Panc1 (cell line): Measurements from ENCODE around the gene ADNP. TPM values are rescaled to one million over a fixed set of nuclear protein-coding genes. Genes with fewer than 3 reads are reported as not detected.

Source experiments
- ATAC-seq: fragments of 200-7000 bp; cut with Tn5 transposase; 2 replicates; pipeline ENCODE4 v1.9.1; 2020; ENCODE audit warnings: mild to moderate bottlenecking, moderate library complexity
- BruUV-seq: library from RNA; stranded (reverse); fragments of 400-500 nt; replicated peaks from 2 replicates; lab custom pipeline; 2021; lab: Mats Ljungman, UMichigan
- CTCF ChIA-PET: fragments of 300-600 bp; sonication (Branson Sonifier 250); formaldehyde crosslinking; loops from one replicate; lab custom pipeline; 2022; ENCODE audit warnings: antibody characterized with exemption; lab: Charles Lee
- POLR2A ChIA-PET: fragments of 300-600 bp; sonication (Branson Sonifier 250); formaldehyde crosslinking; loops from one replicate; lab custom pipeline; 2022; ENCODE audit warnings: antibody characterized with exemption; lab: Charles Lee
- DNase-seq: peaks from one replicate; pipeline ENCODE4 v3.0.0-alpha.2; 2010; ENCODE audit warnings: low read depth, low spot score
- H3K27ac ChIP-seq: 2 replicates; pipeline ENCODE4 v1.5.1; 2011; ENCODE audit warnings: mild to moderate bottlenecking, low read length, inconsistent platforms
- H3K27me3 ChIP-seq: fragments of 200-500 bp; sonication (Bioruptor generic); 2 replicates; pipeline ENCODE4 v1.6.0; 2014; ENCODE audit warnings: low read length, inconsistent platforms; ENCODE audit not compliant: control insufficient read depth, insufficient read depth
- H3K36me3 ChIP-seq: fragments of 200-500 bp; sonication (Bioruptor generic); 2 replicates; pipeline ENCODE4 v1.5.1; 2014; ENCODE audit warnings: inconsistent platforms, mild to moderate bottlenecking, low read length, moderate library complexity; ENCODE audit not compliant: control insufficient read depth, insufficient read depth
- H3K4me1 ChIP-seq: 2 replicates; pipeline ENCODE4 v1.5.1; 2011; ENCODE audit warnings: inconsistent platforms, mild to moderate bottlenecking, low read length, moderate library complexity; ENCODE audit not compliant: control insufficient read depth, insufficient read depth
- H3K4me3 ChIP-seq, 2 experiments: 2 replicates each; pipeline ENCODE4 v1.5.1; 2011 to 2012; ENCODE audit warnings: low read depth in 2 of 2, low read length in 2 of 2, mild to moderate bottlenecking in 2 of 2, inconsistent platforms in 1 of 2, moderate library complexity in 1 of 2
- H3K9me3 ChIP-seq: fragments of 200-500 bp; sonication (Bioruptor generic); 2 replicates; pipeline ENCODE4 v1.5.1; 2014; ENCODE audit warnings: low read depth, mild to moderate bottlenecking, inconsistent platforms, low read length, moderate library complexity; ENCODE audit not compliant: control insufficient read depth, insufficient read depth
- CTCF ChIP-seq: fragments of 450-650 bp; IDR thresholded peaks from 2 replicates; pipeline ENCODE4 v1.5.1; 2017; ENCODE audit warnings: mild to moderate bottlenecking
- POLR2AphosphoS5 ChIP-seq: IDR thresholded peaks from 2 replicates; pipeline ENCODE4 v1.6.1; 2012; ENCODE audit warnings: mild to moderate bottlenecking, low read depth, low read length, moderate library complexity
- REST ChIP-seq, 2 experiments: IDR thresholded peaks; 2 replicates each; pipeline ENCODE4 v1.6.1; 2011 to 2012; ENCODE audit warnings: low read depth in 2 of 2, control low read depth in 1 of 2, low read length in 1 of 2, mild to moderate bottlenecking in 1 of 2, moderate library complexity in 1 of 2; ENCODE audit not compliant: insufficient read depth in 1 of 2
- SIN3A ChIP-seq: IDR thresholded peaks from 2 replicates; pipeline ENCODE4 v1.6.1; 2012; ENCODE audit warnings: low read depth, mild to moderate bottlenecking, low read length, moderate library complexity, borderline replicate concordance; ENCODE audit not compliant: insufficient read depth
- TCF7L2 ChIP-seq: IDR thresholded peaks from 2 replicates; pipeline ENCODE4 v1.6.1; 2011; ENCODE audit warnings: mild to moderate bottlenecking, low read depth, low read length, inconsistent platforms
- in situ Hi-C: cut with HindIII; loops from 2 replicates; pipeline ENCODE4 v1.10.0; 2016; ENCODE audit warnings: low sequenced_read_pairs, low pct_unique_long_range_greater_than_20kb
- intact Hi-C: fragments of 100-400 bp; cut with micrococcal nuclease; formaldehyde crosslinking; loops from one replicate; pipeline ENCODE4 v1.10.0; 2022; ENCODE audit not compliant: unreplicated experiment
- total RNA-seq: library from RNA; stranded (reverse); gene quantifications from one replicate; pipeline ENCODE4 v1.2.1, GENCODE V29; 2021; ENCODE audit not compliant: unreplicated experiment

Gene ADNP
- total RNA-seq, 1 experiment from 2014 or later: 65.1 TPM

DNA sequence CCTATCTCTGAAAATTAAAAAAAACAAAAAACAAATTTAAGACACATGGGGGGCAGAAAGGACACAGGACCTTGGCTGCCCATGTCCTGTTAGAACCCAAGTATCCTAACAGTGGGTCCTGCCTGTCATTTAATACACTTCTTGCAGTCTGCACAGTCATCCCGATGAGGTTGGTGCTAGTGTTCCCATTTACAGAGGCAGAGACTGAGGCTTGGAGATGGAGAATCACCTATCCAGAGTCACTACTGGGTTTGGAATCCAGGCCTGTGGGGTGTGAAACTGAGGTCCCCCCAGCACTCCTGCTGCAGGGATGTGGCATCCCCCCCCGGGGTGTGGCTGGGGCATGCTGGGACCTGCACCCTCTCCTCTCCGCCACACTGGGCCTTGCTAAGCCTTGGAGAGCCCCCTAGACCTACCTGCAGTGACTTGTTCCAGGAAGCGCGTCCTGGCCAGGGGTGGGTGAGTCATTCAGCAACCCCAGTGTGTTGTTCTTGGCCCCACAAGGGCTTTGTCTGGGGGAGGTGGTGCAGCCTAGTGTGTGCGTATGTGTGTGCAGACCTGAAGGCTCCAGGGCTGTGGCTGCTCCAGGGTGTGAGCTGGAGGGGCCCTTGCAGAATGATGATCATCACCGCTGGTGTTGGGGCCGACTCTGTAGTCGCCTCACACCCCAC is 86.7 kb downstream of the ADNP start:
- TF ChIP-seq CTCF (no peak), SIN3A (no peak), POLR2AphosphoS5 (peak; percentile 36; the same call in 1 of the 2 replicates), TCF7L2 (no peak)
- DNase-seq (no peak), ATAC-seq (peak; percentile 88)
- H3K36me3 ChIP-seq: no peaks in the 10 kb centered on the region
- POLR2A ChIA-PET: no interaction called here
- BruUV-seq: no TSS peak
- intact Hi-C loops (no loop called here), in situ Hi-C loops (no loop called here)
- CTCF ChIA-PET: no interaction called here
- no peak overlapping the region for H3K4me3 ChIP-seq
- H3K27ac ChIP-seq: peak overlapping the region; percentile 36; the same call in 1 of the 2 replicates
- H3K9me3 ChIP-seq: no peaks in the 10 kb centered on the region
- no peaks in the 10 kb centered on the region for H3K27me3 ChIP-seq
- peaks cover 30% of the 10 kb centered on the region for H3K4me1 ChIP-seq

DNA sequence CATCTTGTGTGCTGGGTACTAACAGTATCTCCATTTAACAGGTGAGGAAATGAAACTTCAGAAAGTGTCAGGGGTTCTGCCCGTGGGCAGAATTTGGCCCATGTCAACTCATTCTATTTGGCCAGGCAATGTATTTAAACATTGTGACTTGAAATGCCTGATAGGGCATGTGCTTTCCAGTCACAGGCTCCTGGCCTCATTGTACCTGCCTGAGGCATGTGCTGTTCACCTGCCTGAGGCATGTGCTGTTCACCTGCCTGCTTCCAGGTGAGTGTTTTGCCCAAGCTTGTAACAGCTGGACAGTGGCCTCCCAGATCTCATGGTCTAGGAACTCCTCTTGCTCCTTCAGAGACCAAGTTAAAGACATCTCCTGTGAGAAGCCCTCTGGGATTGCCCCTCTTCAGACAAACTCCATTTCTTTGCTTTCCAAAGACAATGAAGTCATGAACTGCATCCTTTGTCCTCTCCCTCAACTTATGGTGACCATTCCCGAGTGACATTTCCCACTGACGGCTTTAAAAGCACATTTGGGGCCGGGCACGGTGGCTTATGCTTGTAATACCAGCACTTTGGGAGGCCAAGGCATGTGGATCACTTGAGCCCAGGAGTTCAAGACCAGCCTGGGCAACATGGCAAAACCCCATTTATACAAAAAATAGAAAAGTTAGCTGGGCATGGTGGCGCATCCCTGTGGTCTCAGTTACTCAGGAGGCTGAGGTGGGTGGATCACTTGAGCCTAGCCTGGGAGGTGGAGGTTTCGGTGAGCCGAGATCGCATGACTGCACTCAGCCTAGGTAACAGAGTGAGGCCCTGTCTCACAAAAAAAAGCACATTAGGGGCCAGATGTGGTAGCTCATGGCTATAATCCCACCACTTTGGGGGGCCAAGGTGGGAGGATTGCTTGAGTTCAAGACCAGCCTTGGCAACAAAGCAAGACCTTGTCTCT is 87.6 kb downstream of the ADNP start:
- Histone ChIP-seq H3K36me3 (no peaks in the 10 kb centered on the region), H3K27ac (no peak overlapping the region), H3K27me3 (no peaks in the 10 kb centered on the region), H3K4me3 (no peak overlapping the region), H3K9me3 (no peaks in the 10 kb centered on the region), H3K4me1 (peaks cover 22% of the 10 kb centered on the region)
- TF ChIP-seq TCF7L2: no peak
- no peak for TF ChIP-seq SIN3A
- TF ChIP-seq POLR2AphosphoS5: no peak
- no peak for TF ChIP-seq CTCF
- no peak for TF ChIP-seq REST (IDR thresholded peaks at IDR 0.05; ENCODE audit: insufficient read depth in 1 of 2, low read depth in 2 of 2, low read length in 1 of 2)
- BruUV-seq: no TSS peak
- no peak for ATAC-seq
- in situ Hi-C loops (no loop called here), intact Hi-C loops (no loop called here)
- DNase-seq: no peak
- POLR2A ChIA-PET: no interaction called here
- CTCF ChIA-PET: no interaction called here
